IMR-90 (cell line): ENCODE data around the gene ZNF584. TPM values are rescaled to one million over a fixed set of nuclear protein-coding genes. Genes with fewer than 3 reads are reported as not detected.

Source experiments
- ATAC-seq: fragments of 200-7000 bp; cut with Tn5 transposase; 2 replicates; pipeline ENCODE4 v1.9.1; 2020; ENCODE audit warnings: low read depth, mild to moderate bottlenecking, moderate library complexity
- BruUV-seq: library from RNA; stranded (reverse); fragments of 400-500 nt; replicated peaks from 2 replicates; lab custom pipeline; 2021; lab: Mats Ljungman, UMichigan
- CTCF ChIA-PET: fragments of 300-600 bp; formaldehyde crosslinking; extraction: SDS; loops from one replicate; lab custom pipeline; 2021; ENCODE audit warnings: antibody characterized with exemption; lab: Yijun Ruan, JAX
- POLR2A ChIA-PET: fragments of 300-600 bp; sonication (Branson Sonifier 250); formaldehyde crosslinking; loops from one replicate; lab custom pipeline; 2022; ENCODE audit warnings: antibody characterized with exemption; ENCODE audit not compliant: unreplicated experiment; lab: Charles Lee
- DNase-seq: peaks from one replicate; pipeline ENCODE4 v3.0.0; 2013
- H2AFZ ChIP-seq: replicated peaks from 2 replicates; pipeline ENCODE3; 2013; ENCODE audit warnings: low read length, mild to moderate bottlenecking; ENCODE audit not compliant: poor library complexity
- H2AK5ac ChIP-seq: 2 replicates; pipeline ENCODE4 v1.6.1; 2013; ENCODE audit warnings: low read depth, low read length, inconsistent platforms
- H2AK9ac ChIP-seq: replicated peaks from 2 replicates; pipeline ENCODE3; 2013; ENCODE audit warnings: mild to moderate bottlenecking, low read depth, low read length, moderate library complexity; ENCODE audit not compliant: poor library complexity
- H2BK120ac ChIP-seq: 2 replicates; pipeline ENCODE4 v1.6.1; 2013; ENCODE audit warnings: low read depth, low read length, inconsistent platforms
- H2BK15ac ChIP-seq: 3 replicates; pipeline ENCODE4 v1.6.1; 2013; ENCODE audit warnings: low read depth, low read length, inconsistent platforms
- H2BK20ac ChIP-seq: 2 replicates; pipeline ENCODE4 v1.6.1; 2013; ENCODE audit warnings: low read depth, mild to moderate bottlenecking, inconsistent platforms, low read length, moderate library complexity
- H2BK5ac ChIP-seq: 2 replicates; pipeline ENCODE4 v1.6.1; 2013; ENCODE audit warnings: mild to moderate bottlenecking, low read depth, low read length, inconsistent platforms; ENCODE audit not compliant: poor library complexity, severe bottlenecking
- H3K14ac ChIP-seq: replicated peaks from 2 replicates; pipeline ENCODE4 v1.6.1; 2013; ENCODE audit warnings: low read depth, low read length, inconsistent platforms
- H3K18ac ChIP-seq: 2 replicates; pipeline ENCODE4 v1.6.1; 2013; ENCODE audit warnings: low read depth, low read length, control low read depth
- H3K23ac ChIP-seq: 2 replicates; pipeline ENCODE4 v1.6.1; 2013; ENCODE audit warnings: low read depth, low read length, inconsistent platforms
- H3K27ac ChIP-seq: 2 replicates; pipeline ENCODE4 v1.5.1; 2013; ENCODE audit warnings: mild to moderate bottlenecking, control low read depth, low read length; ENCODE audit not compliant: insufficient read depth
- H3K27me3 ChIP-seq: 2 replicates; pipeline ENCODE4 v1.6.1; 2013; ENCODE audit warnings: low read length; ENCODE audit not compliant: control insufficient read depth, insufficient read depth
- H3K36me3 ChIP-seq: 2 replicates; pipeline ENCODE4 v1.6.1; 2013; ENCODE audit warnings: low read length, mixed read lengths; ENCODE audit not compliant: control insufficient read depth, insufficient read depth
- H3K4ac ChIP-seq: 2 replicates; pipeline ENCODE4 v1.6.1; 2013; ENCODE audit warnings: low read depth, low read length, inconsistent platforms
- H3K4me1 ChIP-seq: 2 replicates; pipeline ENCODE4 v1.6.1; 2013; ENCODE audit warnings: low read length, mixed read lengths; ENCODE audit not compliant: control insufficient read depth, insufficient read depth
- H3K4me2 ChIP-seq: 2 replicates; pipeline ENCODE4 v1.6.1; 2013; ENCODE audit warnings: low read depth, mild to moderate bottlenecking, control low read depth, low read length, moderate library complexity
- H3K4me3 ChIP-seq: 2 replicates; pipeline ENCODE4 v1.5.1; 2013; ENCODE audit warnings: low read depth, mild to moderate bottlenecking, control low read depth, low read length, moderate library complexity; ENCODE audit not compliant: insufficient read depth
- H3K56ac ChIP-seq: 2 replicates; pipeline ENCODE4 v1.6.1; 2013; ENCODE audit warnings: low read length, inconsistent platforms; ENCODE audit not compliant: insufficient read depth; ENCODE audit errors: extremely low read depth
- H3K79me1 ChIP-seq, 2 experiments: 2 replicates each; pipeline ENCODE4 v1.6.1; 2013; ENCODE audit warnings: low read length in 2 of 2, inconsistent platforms in 1 of 2, low read depth in 1 of 2
- H3K9ac ChIP-seq: 2 replicates; pipeline ENCODE4 v1.6.1; 2013; ENCODE audit warnings: low read depth, low read length, control low read depth
- H3K9me1 ChIP-seq: 2 replicates; pipeline ENCODE4 v1.6.1; 2013; ENCODE audit warnings: low read length, inconsistent platforms; ENCODE audit not compliant: insufficient read depth
- H3K9me3 ChIP-seq: 2 replicates; pipeline ENCODE4 v1.6.1; 2013; ENCODE audit warnings: low read length; ENCODE audit not compliant: control insufficient read depth, insufficient read depth
- H4K20me1 ChIP-seq: 2 replicates; pipeline ENCODE4 v1.6.1; 2013; ENCODE audit warnings: low read length, inconsistent platforms; ENCODE audit not compliant: insufficient read depth
- H4K5ac ChIP-seq: 2 replicates; pipeline ENCODE4 v1.6.1; 2013; ENCODE audit warnings: mild to moderate bottlenecking, low read depth, low read length, control low read depth
- H4K8ac ChIP-seq, 2 experiments: 2 replicates each; pipeline ENCODE4 v1.6.1; 2013; ENCODE audit warnings: low read depth in 2 of 2, low read length in 2 of 2, control low read depth in 1 of 2, inconsistent platforms in 1 of 2
- H4K91ac ChIP-seq: 2 replicates; pipeline ENCODE4 v1.6.1; 2013; ENCODE audit warnings: low read depth, low read length, inconsistent platforms; ENCODE audit not compliant: insufficient read depth
- BHLHE40 ChIP-seq: fragments of 150-350 bp; IDR thresholded peaks from 2 replicates; pipeline ENCODE4 v1.6.1; 2016; ENCODE audit warnings: mild to moderate bottlenecking, low read depth, low read length
- CEBPB ChIP-seq: IDR thresholded peaks from 2 replicates; pipeline ENCODE4 v1.6.1; 2012; ENCODE audit warnings: low read depth, low read length, improper control_type of control experiment
- CHD1 ChIP-seq: IDR thresholded peaks from 2 replicates; pipeline ENCODE4 v1.6.1; 2012; ENCODE audit warnings: low read depth, low read length, improper control_type of control experiment
- CTCF ChIP-seq: conservative IDR thresholded peaks from 2 replicates; pipeline ENCODE4 v1.5.1; 2012; ENCODE audit warnings: mild to moderate bottlenecking, low read depth, low read length, improper control_type of control experiment
- ELK1 ChIP-seq: fragments of 150-350 bp; IDR thresholded peaks from 2 replicates; pipeline ENCODE4 v1.6.1; 2016; ENCODE audit warnings: low read depth, mild to moderate bottlenecking, low read length, moderate library complexity, borderline replicate concordance
- FOS ChIP-seq: fragments of 150-350 bp; IDR thresholded peaks from 2 replicates; pipeline ENCODE4 v1.6.1; 2016; ENCODE audit warnings: low read depth, low read length
- MAFK ChIP-seq: IDR thresholded peaks from 2 replicates; pipeline ENCODE4 v1.6.1; 2012; ENCODE audit warnings: low read depth, low read length, improper control_type of control experiment
- MAZ ChIP-seq: IDR thresholded peaks from 2 replicates; pipeline ENCODE4 v1.6.1; 2012; ENCODE audit warnings: low read depth, mild to moderate bottlenecking, low read length, improper control_type of control experiment, moderate library complexity, borderline replicate concordance
- MXI1 ChIP-seq: IDR thresholded peaks from 2 replicates; pipeline ENCODE4 v1.6.1; 2012; ENCODE audit warnings: low read depth, mild to moderate bottlenecking, low read length, moderate library complexity, borderline replicate concordance
- NFE2L2 ChIP-seq: fragments of 150-350 bp; IDR thresholded peaks from 2 replicates; pipeline ENCODE4 v1.6.1; 2016; ENCODE audit warnings: low read depth, mild to moderate bottlenecking, low read length
- POLR2A ChIP-seq: IDR thresholded peaks from 2 replicates; pipeline ENCODE4 v1.6.1; 2012; ENCODE audit warnings: mild to moderate bottlenecking, low read depth, low read length
- RCOR1 ChIP-seq: IDR thresholded peaks from 2 replicates; pipeline ENCODE4 v1.6.1; 2012; ENCODE audit warnings: mild to moderate bottlenecking, low read length, improper control_type of control experiment; ENCODE audit not compliant: insufficient replicate concordance
- RFX5 ChIP-seq: IDR thresholded peaks from 2 replicates; pipeline ENCODE4 v1.8.0; 2012; ENCODE audit warnings: low read depth, mild to moderate bottlenecking, low read length, moderate library complexity
- WGBS, 2 experiments: methylation state at CpG; one replicate each; pipeline versions ENCODE4 v1.1.5 to v1.1.7; 2013; ENCODE audit warnings: missing lambda C conversion rate in 2 of 2; ENCODE audit not compliant: insufficient read length in 1 of 2; ENCODE audit errors: extremely low coverage in 2 of 2; 5-methylcytosine and 5-hydroxymethylcytosine counted together
- dilution Hi-C: fragments of 300-500 bp; cut with HindIII; formaldehyde crosslinking; loops from one replicate; pipeline ENCODE4 v1.14.3; 2018; ENCODE audit warnings: low sequenced_read_pairs; ENCODE audit not compliant: unreplicated experiment
- in situ Hi-C: fragments of 300-500 bp; cut with MboI; formaldehyde crosslinking; loops from 3 replicates; pipeline ENCODE4 v1.14.3; 2019; ENCODE audit warnings: low sequenced_read_pairs, inconsistent platforms, mixed read lengths
- intact Hi-C: fragments of 100-400 bp; cut with micrococcal nuclease; formaldehyde crosslinking; loops from 2 replicates; pipeline ENCODE4 v1.10.0; 2022
- polyA plus RNA-seq, 3 experiments: library from polyadenylated mRNA; depleted of rRNA; stranded (reverse); fragments of >200 nt; gene quantifications; 2 replicates each; pipeline ENCODE4 v1.2.3, GENCODE V29; 2012; ENCODE audit warnings: low replicate concordance in 1 of 3
- total RNA-seq: library from RNA; depleted of rRNA; stranded (reverse); fragments of >200 nt; gene quantifications from 2 replicates; pipeline ENCODE4 v1.2.3, GENCODE V29; 2012

Gene ZNF584
- total and polyA plus RNA-seq, 2 of the 4 experiments (the other 2 are of a cell fraction) = 11.6 to 15.4 TPM

DNA sequence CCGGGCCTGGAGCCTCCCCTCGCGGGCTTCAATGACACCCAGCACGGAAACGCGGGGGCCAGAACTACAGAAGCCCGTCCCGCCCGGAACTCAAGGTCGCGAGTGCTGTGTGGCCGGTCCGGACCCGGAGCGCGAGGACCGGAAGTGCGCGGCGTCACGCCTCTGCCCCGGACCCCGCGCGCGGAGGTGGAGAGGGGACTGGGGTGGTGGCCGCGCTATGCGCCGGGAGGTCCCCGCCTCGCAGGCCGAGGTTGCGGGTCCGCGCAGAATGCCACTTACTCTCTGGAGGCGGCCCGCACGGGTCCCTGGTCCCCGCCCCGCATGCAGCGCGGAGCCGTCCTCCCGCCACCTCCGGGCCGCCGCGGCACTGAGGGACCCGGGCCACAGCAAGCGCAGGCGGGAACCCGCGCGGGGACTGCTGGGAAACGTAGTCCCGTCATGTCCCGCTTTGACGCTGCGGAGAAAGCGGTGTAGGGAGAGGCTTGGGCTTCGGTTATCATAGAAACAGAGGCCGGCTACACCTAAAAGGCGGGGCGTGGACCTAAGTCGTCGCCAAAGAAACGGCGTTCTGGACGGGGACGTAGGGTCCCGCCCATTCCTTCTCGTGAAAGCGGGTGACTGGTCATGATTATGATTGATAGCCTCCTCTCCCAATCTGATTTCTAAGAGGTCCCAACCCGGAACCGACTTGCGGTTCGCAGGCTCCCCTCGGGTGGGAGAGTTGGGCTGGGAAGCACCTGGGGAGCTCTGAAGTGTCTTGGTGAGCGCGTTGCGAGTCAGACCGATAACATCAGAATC lies 27.6 kb upstream of the ZNF584 start, which contains the start of gene ZNF837:
ZNF837 (minus strand) TSS at position 369 of the 798 bp plus-strand sequence. CDS start 11,698 bp downstream, outside the sequence.
- Histone ChIP-seq H2BK120ac (peak within 1 kb of the TSS; percentile 47; the same call in 1 of the 2 replicates), H4K91ac (peak within 1 kb of the TSS; percentile 88), H3K9me3 (no peaks in the 10 kb centered on the region), H3K79me1 (peaks cover 18 to 39% of the 10 kb centered on the region in 2 experiments; a peak in 3 of 4 replicates), H3K4me3 (peak within 1 kb of the TSS; percentile 56), H2BK15ac (no peak within 1 kb of the TSS), H3K4ac (peak within 1 kb of the TSS; percentile 95), H4K5ac (peak within 1 kb of the TSS; percentile 61), H3K4me2 (peak within 1 kb of the TSS; percentile 89), H4K20me1 (no peaks in the 10 kb centered on the region), H3K23ac (peak within 1 kb of the TSS; percentile 95), H4K8ac (peak within 1 kb of the TSS; percentile 93 to 99), H2AK9ac (peak within 1 kb of the TSS; percentile 96), H2AK5ac (peak within 1 kb of the TSS; percentile 89), H3K27ac (peak within 1 kb of the TSS; percentile 66), H3K56ac (peak within 1 kb of the TSS; percentile 32; the same call in 1 of the 2 replicates), H2AFZ (peak within 1 kb of the TSS; percentile 97), H3K9ac (peak within 1 kb of the TSS; percentile 79), H2BK5ac (peak within 1 kb of the TSS; percentile 75), H2BK20ac (no peak within 1 kb of the TSS), H3K36me3 (no peaks in the 10 kb centered on the region), H3K9me1 (peaks cover 26% of the 10 kb centered on the region), H3K18ac (no peak within 1 kb of the TSS), H3K4me1 (peaks cover 13% of the 10 kb centered on the region), H3K27me3 (no peaks in the 10 kb centered on the region), H3K14ac (peak within 1 kb of the TSS; percentile 59)
- CTCF ChIA-PET = interaction anchor here (0.5 kb wide), 1 partner anchor 81 kb away, joined by 4 read pairs; no protein-coding TSS in a partner anchor
- ATAC-seq (peak; percentile 93), DNase-seq (peak; percentile 100)
- intact Hi-C loops = no loop called here
- POLR2A ChIA-PET = interaction anchor here (1.0 kb wide), 1 partner anchor 19 kb away, joined by 4 read pairs; the partner anchor contains the start of gene ZNF497
- in situ Hi-C loops = no loop called here
- dilution Hi-C loops = no loop called here
- BruUV-seq = no TSS peak
- WGBS, 2 experiments = 0% methylated on average over 30 of the region's 83 CpGs; no CpG with 5 or more reads in 1 of the 2 experiments
- TF ChIP-seq MXI1 (peak; percentile 41), CHD1 (no peak), ELK1 (no peak), RCOR1 (no peak), FOS (peak; percentile 45; the same call in 1 of the 2 replicates), MAFK (no peak), MAZ (peak; percentile 91; the same call in 1 of the 2 replicates), CEBPB (no peak), POLR2A (peak; percentile 67), RFX5 (no peak), NFE2L2 (0 out of 2 replicates have a peak, but pooled peaks have one; percentile 2), BHLHE40 (peak; percentile 7; the same call in 1 of the 2 replicates), CTCF (no peak)
